Coronary artery (tissue), 2 donors: ENCODE measurements around the gene RAB11A.

Source experiments
- DNase-seq: peaks from one replicate; pipeline ENCODE4 v3.0.0-alpha.2; 2017; ENCODE audit warnings: low spot score
- H3K27ac ChIP-seq, 2 donors: fragments of 200-600 bp; sonication (generic); one replicate each; pipeline ENCODE4 v1.5.1; 2016 to 2019
- H3K4me3 ChIP-seq: fragments of 200-600 bp; sonication (generic); 2 replicates; pipeline ENCODE4 v1.5.1; 2016; ENCODE audit warnings: mild to moderate bottlenecking, moderate library complexity
- CTCF ChIP-seq: fragments of 200-600 bp; sonication (generic); IDR thresholded peaks from one replicate; pipeline ENCODE4 v1.5.1; 2019; ENCODE audit warnings: antibody characterized with exemption

The RAB11A gene

DNA sequence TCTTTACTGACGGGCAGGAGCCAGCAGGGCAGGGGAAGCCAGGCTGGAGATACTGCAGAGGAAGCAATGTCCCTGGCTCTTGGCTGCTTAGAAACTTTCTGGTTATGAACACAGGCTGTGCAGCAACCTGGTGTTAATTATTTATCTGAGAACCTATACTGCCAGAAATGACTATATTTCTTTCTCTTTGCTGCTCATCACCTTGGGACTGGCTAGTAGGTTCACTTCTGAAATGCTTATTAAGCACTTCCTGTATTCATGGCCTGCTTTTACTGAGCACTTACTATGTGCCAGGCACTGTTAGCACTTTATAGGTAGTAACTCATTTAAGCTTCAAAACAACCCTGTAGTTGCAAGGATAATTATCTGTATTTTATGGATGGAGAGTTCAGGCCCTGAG lies 57.6 kb downstream of the RAB11A start:
- DNase-seq: no peak
- TF ChIP-seq CTCF: no peak
- no peak overlapping the region for H3K4me3 ChIP-seq
- no peak overlapping the region for H3K27ac ChIP-seq

DNA sequence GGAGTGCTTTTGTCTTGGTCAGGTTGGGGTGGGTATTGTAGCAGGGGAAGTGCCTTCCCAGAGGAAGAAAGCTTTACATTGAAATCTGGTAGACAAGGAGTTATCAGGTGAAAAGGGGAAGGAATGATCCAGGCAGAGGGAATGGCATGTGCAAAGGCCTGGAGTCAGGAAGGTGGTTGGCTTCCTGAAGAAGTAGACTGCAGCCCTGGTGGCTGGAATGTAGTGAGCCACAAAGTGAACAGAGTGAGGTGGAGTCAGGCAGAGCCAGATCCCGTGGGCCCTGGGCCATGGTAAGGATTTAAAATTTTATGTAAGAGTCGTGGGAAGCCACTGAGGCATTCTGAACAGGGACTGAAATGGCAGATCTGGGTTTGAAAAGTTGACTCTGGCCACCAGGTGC lies 58.3 kb downstream of the RAB11A start:
- no peak for TF ChIP-seq CTCF
- Histone ChIP-seq H3K27ac (no peak overlapping the region), H3K4me3 (no peak overlapping the region)
- DNase-seq: no peak

GRCh38 chr15:65929573-65929972 lies 60.3 kb downstream of the RAB11A start:
- no peak overlapping the region for H3K27ac ChIP-seq
- TF ChIP-seq CTCF: no peak
- no peak overlapping the region for H3K4me3 ChIP-seq
- DNase-seq: no peak

DNA sequence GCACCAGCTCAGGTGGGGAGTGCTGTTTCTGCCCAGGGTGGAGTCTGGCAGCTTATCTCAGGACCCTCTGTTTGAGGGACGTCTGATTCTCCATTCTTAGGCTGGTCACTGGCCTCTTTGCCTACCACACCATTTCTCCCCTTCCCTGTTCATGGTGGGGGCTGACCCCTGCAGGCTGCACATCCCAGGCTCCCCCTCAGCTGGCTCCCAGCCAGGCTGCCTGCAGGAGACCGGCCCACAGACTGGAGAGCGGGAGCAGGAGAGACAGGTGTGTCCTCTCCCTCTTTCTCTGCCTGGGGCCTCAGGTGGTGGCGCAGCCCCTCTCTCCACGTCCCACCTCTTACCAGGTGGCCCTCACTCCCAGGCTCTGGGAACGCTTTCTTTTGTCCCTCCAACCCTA lies 60.8 kb downstream of the RAB11A start:
- H3K4me3 ChIP-seq: no peak overlapping the region
- DNase-seq: no peak

GRCh38 chr15:65931221-65931620 lies 61.9 kb downstream of the RAB11A start:
- DNase-seq: no peak
- TF ChIP-seq CTCF: no peak
- no peak overlapping the region for H3K27ac ChIP-seq
- H3K4me3 ChIP-seq: no peak overlapping the region

More for the DNA sequence above, 60.8 kb downstream of the RAB11A start:
- H3K27ac ChIP-seq: no peak overlapping the region
- TF ChIP-seq CTCF: no peak

DNA sequence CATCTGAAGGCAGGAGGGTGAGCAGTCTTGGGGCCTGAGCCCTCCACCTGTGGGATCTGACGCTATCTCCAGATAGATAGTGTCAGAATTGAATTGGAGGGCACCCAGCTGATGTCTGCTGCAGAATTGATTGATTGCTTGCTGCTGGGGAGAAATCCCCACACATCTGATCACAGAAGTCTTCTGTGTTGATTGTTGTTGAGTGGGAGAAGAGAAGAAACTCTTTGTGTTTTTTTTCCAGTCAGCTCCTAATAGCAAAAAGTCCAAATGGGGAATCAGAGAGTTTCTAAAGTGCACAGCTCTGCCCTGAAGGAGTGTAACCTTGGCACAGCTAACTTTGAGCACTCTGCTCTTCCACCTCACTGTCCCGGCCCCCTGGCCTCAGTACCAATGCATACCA lies 66.1 kb downstream of the RAB11A start:
- no peak overlapping the region for H3K27ac ChIP-seq
- H3K4me3 ChIP-seq: no peak overlapping the region
- no peak for DNase-seq
- no peak for TF ChIP-seq CTCF

DNA sequence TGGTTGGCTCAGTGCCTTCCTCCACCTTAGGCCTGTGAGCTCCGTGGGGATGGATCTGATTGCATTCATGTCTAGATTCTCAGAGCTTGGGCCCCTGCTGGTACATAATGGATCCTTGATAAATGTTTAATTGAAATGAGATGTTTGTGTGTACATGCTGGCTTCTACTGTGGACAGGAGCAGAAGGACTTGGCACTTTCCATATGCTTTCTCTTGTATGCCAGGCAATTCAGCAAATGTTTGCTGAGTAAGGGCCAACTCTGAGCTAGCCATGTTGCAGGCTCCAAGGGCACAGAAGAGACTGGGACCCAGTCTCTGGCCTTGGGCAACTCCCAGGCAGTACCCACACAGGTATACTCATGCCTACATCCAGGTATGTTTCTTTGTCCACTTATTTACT lies 67.0 kb downstream of the RAB11A start:
- no peak for DNase-seq
- H3K4me3 ChIP-seq: no peak overlapping the region
- no peak overlapping the region for H3K27ac ChIP-seq
- no peak for TF ChIP-seq CTCF
